ENCODE data around the gene MLLT6. TPM values are rescaled to one million over a fixed set of nuclear protein-coding genes. Genes with fewer than 3 reads are reported as not detected.

The MLLT6 gene
- polyA plus RNA-seq, 3 donors: 89.7 to 146 (median 93.1) TPM

Other genes with a start within 250 kb of the MLLT6 start
- 1 to 10 TPM; 3.0 to 6.9 (median 5.3) TPM for gene SRCIN1, start 99.3 kb upstream of the MLLT6 start, polyA plus RNA-seq (ENCODE audit: insufficient read length in 3 of 3)
- 1 to 10 TPM; 1.8 to 1.9 (median 1.8) TPM for gene EPOP, start 30.3 kb upstream of the MLLT6 start, polyA plus RNA-seq (ENCODE audit: insufficient read length in 3 of 3)
- gene CISD3, start 25.1 kb downstream of the MLLT6 start, polyA plus RNA-seq (ENCODE audit: insufficient read length in 3 of 3): 10 to 100 TPM; 11.5 to 12.5 (median 11.9) TPM
- 10 to 100 TPM; 59.7 to 93.8 (median 84.0) TPM for gene PCGF2, start 43.1 kb downstream of the MLLT6 start, polyA plus RNA-seq (ENCODE audit: insufficient read length in 3 of 3)
- gene PSMB3, start 47.5 kb downstream of the MLLT6 start, polyA plus RNA-seq (ENCODE audit: insufficient read length in 3 of 3): 100 to 1,000 TPM; 105 to 120 (median 109) TPM
- gene PIP4K2B, start 94.3 kb downstream of the MLLT6 start, polyA plus RNA-seq (ENCODE audit: insufficient read length in 3 of 3): 10 to 100 TPM; 73.9 to 87.2 (median 80.9) TPM
- gene CWC25, start 120.0 kb downstream of the MLLT6 start, polyA plus RNA-seq (ENCODE audit: insufficient read length in 3 of 3): 10 to 100 TPM; 22.1 to 30.2 (median 26.8) TPM
- 1,000 to 10,000 TPM; 2,289 to 2,767 (median 2,734) TPM for gene RPL23, start 148.4 kb downstream of the MLLT6 start, polyA plus RNA-seq (ENCODE audit: insufficient read length in 3 of 3)
- gene LASP1, start 164.8 kb downstream of the MLLT6 start, polyA plus RNA-seq (ENCODE audit: insufficient read length in 3 of 3): 100 to 1,000 TPM; 132 to 165 (median 143) TPM